ENCODE measurements around the gene ATP5F1D.
A peak's percentile ranks its signal among the peaks of the same experiment; 100 is the strongest.

Gene ATP5F1D

GRCh38 chr19:1264801-1265614, 23.5 kb downstream of the ATP5F1D start:
- no peak overlapping the region for H3K4me3 ChIP-seq (ENCODE audit: low read depth, low read length)
- no peak for TF ChIP-seq CTCF (IDR thresholded peaks at IDR 0.05; ENCODE audit: low read depth, low read length)

- H3K4me3 ChIP-seq (ENCODE audit: low read depth, low read length) = peak overlapping the region; percentile 64
- TF ChIP-seq CTCF (IDR thresholded peaks at IDR 0.05; ENCODE audit: low read depth, low read length) = no peak
These were observed 24.1 kb downstream of the ATP5F1D start for GRCh38 chr19:1265615-1266128.

- TF ChIP-seq CTCF (IDR thresholded peaks at IDR 0.05; ENCODE audit: low read depth, low read length) = 0 out of 2 replicates have a peak, but pooled peaks have one; percentile 3
- H3K4me3 ChIP-seq (ENCODE audit: low read depth, low read length) = peak overlapping the region; percentile 64
These were observed 24.8 kb downstream of the ATP5F1D start for GRCh38 chr19:1266129-1266915.

- peak; percentile 78 for TF ChIP-seq CTCF (IDR thresholded peaks at IDR 0.05; ENCODE audit: low read depth, low read length)
- H3K4me3 ChIP-seq (ENCODE audit: low read depth, low read length) = peak overlapping the region; percentile 64
These were observed 25.4 kb downstream of the ATP5F1D start for GRCh38 chr19:1266916-1267476.

- H3K4me3 ChIP-seq (ENCODE audit: low read depth, low read length) = peak overlapping the region; percentile 64
- TF ChIP-seq CTCF (IDR thresholded peaks at IDR 0.05; ENCODE audit: low read depth, low read length) = no peak
These were observed 26.1 kb downstream of the ATP5F1D start for GRCh38 chr19:1267477-1268225.

- TF ChIP-seq CTCF (IDR thresholded peaks at IDR 0.05; ENCODE audit: low read depth, low read length) = no peak
- H3K4me3 ChIP-seq (ENCODE audit: low read depth, low read length) = no peak overlapping the region
These were observed 26.9 kb downstream of the ATP5F1D start for GRCh38 chr19:1268226-1269064.

Data from WI38 (cell line).